ENCODE data around the gene SMCO2.

- TF ChIP-seq CTCF (IDR thresholded peaks at IDR 0.05; ENCODE audit: control extremely low read depth in 1 of 3, insufficient read depth in 1 of 3, low read depth in 1 of 3, low read length in 3 of 3) (no peak), POLR2A (IDR thresholded peaks at IDR 0.05; ENCODE audit: control extremely low read depth in 1 of 2, low read depth in 2 of 2, low read length in 2 of 2) (no peak), SP1 (IDR thresholded peaks at IDR 0.05; ENCODE audit: low read depth, low read length) (no peak), ATF2 (IDR thresholded peaks at IDR 0.05; ENCODE audit: low read length) (no peak)
Measured at GRCh38 chr12:27472604-27473003, 26.1 kb downstream of the SMCO2 start.

Data from H1 (cell line).